GM18502 (cell line): ENCODE measurements around the gene ADGRG6.
A peak's percentile ranks its signal among the peaks of the same experiment; 100 is the strongest.

Experiments
- ATAC-seq: cut with Tn5 transposase; IDR thresholded peaks from one replicate; pipeline ENCODE4 v1.9.1; 2021; ENCODE audit warnings: mild to moderate bottlenecking; ENCODE audit not compliant: unreplicated experiment, poor library complexity

Gene ADGRG6

GRCh38 chr6:142469220-142469619 lies 167.4 kb downstream of the ADGRG6 start:
- ATAC-seq: no peak

DNA sequence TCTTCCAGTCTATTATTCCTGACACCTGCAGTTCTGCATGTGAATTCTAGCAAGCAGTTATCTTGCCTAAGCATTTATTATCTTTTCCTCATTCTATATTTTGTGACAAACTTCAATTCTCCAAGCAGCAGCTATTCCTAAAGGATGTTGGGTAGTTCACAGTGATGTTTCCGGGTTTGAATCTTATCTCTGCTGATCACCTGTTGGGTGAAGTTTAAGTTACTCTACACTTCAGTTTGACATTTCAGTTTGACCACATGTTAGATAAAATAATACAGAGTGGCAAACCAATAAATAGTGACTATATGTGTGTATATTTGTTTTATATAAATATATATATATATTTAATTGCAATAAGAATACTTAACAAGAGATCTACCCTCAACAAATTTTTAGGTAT lies 168.6 kb downstream of the ADGRG6 start:
- no peak for ATAC-seq

GRCh38 chr6:142474531-142475289 lies 172.9 kb downstream of the ADGRG6 start:
- ATAC-seq: peak; percentile 56

GRCh38 chr6:142476452-142476851 lies 174.6 kb downstream of the ADGRG6 start:
- ATAC-seq: no peak

GRCh38 chr6:142478117-142478516 lies 176.3 kb downstream of the ADGRG6 start:
- peak; percentile 56 for ATAC-seq

DNA sequence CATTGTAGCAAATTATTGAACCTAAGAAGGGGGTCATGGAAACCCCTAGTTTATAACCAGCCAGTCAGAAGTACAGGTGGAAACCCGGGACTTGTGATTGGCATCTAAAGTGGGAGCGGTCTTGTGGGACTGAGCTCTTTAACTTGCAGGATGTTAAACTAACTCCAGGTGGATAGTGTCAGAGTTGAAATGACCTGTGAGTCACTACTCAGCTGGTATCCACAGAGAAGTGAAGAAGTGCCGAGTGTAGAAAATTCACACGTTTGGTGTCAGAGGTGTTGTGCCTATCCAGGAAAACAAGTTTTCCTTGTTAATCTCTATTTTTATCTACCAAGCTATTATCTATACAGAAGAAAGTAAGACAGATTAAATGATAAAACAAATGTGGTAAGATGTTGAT lies 179.7 kb downstream of the ADGRG6 start:
- ATAC-seq: no peak

DNA sequence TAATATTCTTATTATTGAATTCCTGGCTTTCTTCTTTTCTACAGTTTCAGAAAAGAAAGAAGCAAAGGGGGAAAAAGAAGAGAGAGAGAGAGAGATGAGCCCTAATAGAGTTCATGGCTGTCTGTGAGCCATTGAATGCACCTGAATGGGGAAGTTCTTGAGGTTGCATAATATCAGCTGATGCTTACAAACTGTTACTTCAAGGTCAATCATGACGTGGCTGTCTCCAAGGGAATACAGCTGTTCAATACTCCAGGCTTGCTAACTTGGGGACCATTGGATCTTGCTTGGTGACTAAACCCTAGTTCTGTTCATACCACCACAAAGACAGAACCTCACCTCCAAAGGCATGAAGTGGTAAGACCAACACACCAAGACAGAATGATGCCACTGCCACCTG lies 180.4 kb downstream of the ADGRG6 start:
- no peak for ATAC-seq

- ATAC-seq: no peak
Measured at GRCh38 chr6:142482974-142483373, 181.2 kb downstream of the ADGRG6 start.

GRCh38 chr6:142485256-142485655 lies 183.4 kb downstream of the ADGRG6 start:
- no peak for ATAC-seq

DNA sequence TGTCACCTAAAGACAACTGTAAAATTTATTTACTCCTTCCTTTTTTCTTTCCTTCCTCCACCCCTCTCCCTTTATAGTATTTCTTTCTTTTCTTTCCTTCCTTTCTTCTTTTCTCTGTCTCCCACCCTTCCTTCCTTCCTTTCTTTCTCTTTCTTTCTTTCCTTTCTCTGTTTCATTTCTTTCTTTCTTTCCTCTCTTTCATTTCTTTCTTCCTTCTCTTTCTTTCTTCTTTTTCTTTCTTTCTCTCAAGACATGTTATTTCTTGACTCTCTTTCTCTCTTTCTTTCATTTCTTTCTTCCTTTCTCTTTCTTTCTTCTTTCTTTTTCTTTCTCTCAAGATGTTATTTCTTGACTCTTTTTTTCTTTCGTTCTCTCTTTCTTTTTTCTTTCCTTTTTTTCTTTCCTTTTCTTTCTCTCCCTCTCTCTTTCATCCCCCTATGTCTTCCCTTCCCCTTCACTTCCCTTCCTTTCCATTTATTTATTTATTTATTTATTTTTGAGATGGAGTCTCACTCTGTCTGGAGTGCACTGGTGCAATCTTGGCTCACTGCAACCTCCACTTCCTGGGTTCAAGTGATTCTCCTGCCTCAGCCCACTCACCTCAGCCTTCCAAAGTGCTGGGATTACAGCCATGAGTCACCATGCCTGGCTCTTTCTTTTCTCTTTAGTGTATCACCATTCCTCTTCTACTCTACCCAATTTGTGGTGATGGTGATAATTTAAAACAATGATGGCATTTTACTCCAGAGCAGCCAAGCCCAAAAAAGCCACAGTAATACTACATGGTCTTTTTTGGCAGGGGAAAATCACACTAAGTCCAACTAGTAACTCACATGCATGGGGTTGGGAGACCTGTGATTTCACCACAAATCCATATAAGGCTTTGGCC lies 188.2 kb downstream of the ADGRG6 start:
- no peak for ATAC-seq
